SK-N-MC (cell line): ENCODE data around the gene PRKN.

Experiments
- DNase-seq: peaks from one replicate; pipeline ENCODE4 v3.0.0-alpha.2; 2011; ENCODE audit warnings: low read depth, low spot score
- H3K27ac ChIP-seq: fragments of 200-600 bp; sonication (generic); 2 replicates; pipeline ENCODE4 v1.5.1; 2016; ENCODE audit warnings: mixed run types
- H3K36me3 ChIP-seq: fragments of 200-600 bp; sonication (generic); 2 replicates; pipeline ENCODE4 v1.6.1; 2017; ENCODE audit warnings: antibody characterized with exemption, low read length, mixed read lengths; ENCODE audit not compliant: insufficient read depth
- H3K4me3 ChIP-seq: fragments of 200-600 bp; sonication (generic); 2 replicates; pipeline ENCODE4 v1.5.1; 2016
- H3K9ac ChIP-seq: fragments of 200-600 bp; sonication (generic); 2 replicates; pipeline ENCODE4 v1.8.0; 2017; ENCODE audit warnings: mixed run types, mixed read lengths; ENCODE audit not compliant: insufficient read length
- H3K9me3 ChIP-seq: fragments of 200-600 bp; sonication (generic); 2 replicates; pipeline ENCODE4 v1.6.1; 2017; ENCODE audit warnings: low read depth, mild to moderate bottlenecking, antibody characterized with exemption, low read length, moderate library complexity, mixed read lengths
- EZH2 ChIP-seq: fragments of 200-600 bp; sonication (generic); IDR thresholded peaks from one replicate; pipeline ENCODE4 v1.6.1; 2017; ENCODE audit warnings: antibody characterized with exemption
- FOXP2 ChIP-seq: optimal IDR thresholded peaks from 2 replicates; pipeline ENCODE3; 2011; ENCODE audit warnings: mild to moderate bottlenecking, moderate library complexity; ENCODE audit not compliant: insufficient read depth; ENCODE audit errors: extremely low read length, control extremely low read depth
- POLR2AphosphoS5 ChIP-seq: IDR thresholded peaks from 2 replicates; pipeline ENCODE4 v1.6.1; 2012; ENCODE audit warnings: mild to moderate bottlenecking, low read depth, low read length, borderline replicate concordance

PRKN gene

DNA sequence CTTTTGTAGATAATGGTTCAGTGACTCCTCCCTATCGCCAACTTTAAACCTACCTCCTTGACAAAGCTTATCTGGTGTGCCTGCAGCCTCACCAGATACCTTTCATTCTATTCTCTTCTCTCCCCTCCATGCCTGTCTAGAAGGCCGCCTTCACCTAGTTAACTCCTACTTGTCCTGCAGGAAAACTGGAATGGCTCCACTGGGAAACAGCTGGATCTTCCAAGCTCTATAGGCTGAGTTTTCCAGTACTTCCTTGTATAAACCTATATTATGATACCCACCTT, 6.2 kb downstream of the PRKN start:
- Histone ChIP-seq H3K4me3 (no peak overlapping the region), H3K9me3 (no peaks in the 10 kb centered on the region), H3K27ac (no peak overlapping the region), H3K36me3 (no peaks in the 10 kb centered on the region), H3K9ac (no peak overlapping the region)
- no peak for DNase-seq
- no peak for TF ChIP-seq FOXP2
- no peak for TF ChIP-seq POLR2AphosphoS5
- no peak for TF ChIP-seq EZH2

DNA sequence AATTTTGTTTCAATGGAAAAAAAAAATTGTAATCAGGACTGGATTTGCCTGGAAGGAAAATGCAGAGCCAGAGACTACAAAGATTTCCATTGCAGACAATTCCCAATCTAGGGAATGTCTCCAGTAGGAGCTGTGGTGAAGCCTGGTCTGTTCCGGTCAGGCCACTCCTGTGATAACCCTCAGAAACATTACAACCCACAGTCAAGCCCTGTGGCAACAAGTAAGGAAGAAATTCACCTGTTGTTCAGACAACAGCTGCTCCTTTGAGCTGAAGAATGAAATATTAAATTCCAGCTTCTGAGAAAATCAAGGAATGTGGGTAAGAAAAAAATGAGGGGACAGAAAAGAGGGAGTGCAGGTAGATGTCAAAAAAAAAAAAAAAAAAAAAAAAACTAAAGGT, 8.0 kb downstream of the PRKN start:
- Histone ChIP-seq H3K36me3 (no peaks in the 10 kb centered on the region), H3K27ac (no peak overlapping the region), H3K9ac (no peak overlapping the region), H3K9me3 (no peaks in the 10 kb centered on the region), H3K4me3 (no peak overlapping the region)
- TF ChIP-seq FOXP2 = no peak
- no peak for TF ChIP-seq POLR2AphosphoS5
- TF ChIP-seq EZH2 = no peak
- no peak for DNase-seq

DNA sequence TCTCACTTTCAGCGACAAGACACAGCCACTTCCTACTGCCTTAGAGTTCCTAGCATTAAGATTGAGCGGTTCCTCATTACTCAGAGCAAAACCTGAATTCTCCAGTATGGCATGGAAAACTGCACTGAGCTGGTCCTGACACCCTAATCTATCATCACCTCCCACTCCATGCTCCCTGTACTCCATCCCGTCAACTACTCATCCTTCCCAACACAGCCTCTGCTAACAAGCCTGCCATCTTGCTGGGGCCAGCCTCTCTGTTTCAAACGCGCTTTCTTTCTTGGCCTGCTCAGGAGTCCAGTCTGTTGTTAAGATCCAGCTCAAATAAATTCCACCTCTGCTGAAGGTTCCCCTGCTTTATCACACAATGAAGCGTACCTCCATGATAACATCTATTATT, 12.0 kb downstream of the PRKN start:
- no peak for DNase-seq
- Histone ChIP-seq H3K4me3 (no peak overlapping the region), H3K36me3 (no peaks in the 10 kb centered on the region), H3K9ac (no peak overlapping the region), H3K27ac (no peak overlapping the region), H3K9me3 (no peaks in the 10 kb centered on the region)
- TF ChIP-seq POLR2AphosphoS5 (no peak), EZH2 (no peak), FOXP2 (no peak)

DNA sequence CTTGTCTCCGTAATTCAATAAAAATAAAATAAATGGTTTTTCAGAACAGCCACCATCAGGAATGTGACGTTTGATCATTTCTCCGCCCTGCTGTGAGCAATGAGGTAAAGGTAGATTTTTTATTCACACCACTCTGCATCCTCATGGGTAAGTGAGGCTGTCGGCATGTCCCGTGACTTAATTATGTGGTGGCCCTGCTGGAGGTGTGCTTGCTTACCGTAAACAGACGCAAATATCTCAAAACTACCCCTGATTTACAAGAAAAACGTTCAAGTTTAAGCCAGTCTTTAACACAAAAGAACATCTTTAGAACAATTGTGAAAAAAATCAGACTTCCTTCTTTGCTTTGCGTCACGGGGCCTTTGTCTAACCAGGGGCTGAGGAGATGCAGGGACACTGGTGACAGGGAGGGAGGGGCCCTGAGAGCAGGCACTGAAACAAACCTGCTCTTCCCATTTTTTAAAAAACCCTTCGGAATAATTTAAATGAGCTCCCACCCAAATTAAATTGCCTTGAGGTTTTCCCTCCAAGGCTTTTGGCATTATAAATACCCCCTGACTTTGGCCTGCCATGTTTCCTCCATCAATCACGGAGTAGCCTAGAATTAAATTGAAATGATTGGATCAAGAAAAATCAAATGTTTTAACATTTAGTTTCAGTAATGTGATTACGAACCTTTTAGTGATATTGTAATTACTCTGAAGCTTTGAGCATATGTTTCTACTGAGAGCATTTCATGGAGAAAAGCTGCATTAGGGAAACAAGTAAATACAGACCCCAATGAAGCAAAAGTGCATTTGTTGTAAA, 13.4 kb downstream of the PRKN start:
- Histone ChIP-seq H3K36me3 (no peaks in the 10 kb centered on the region), H3K9me3 (no peaks in the 10 kb centered on the region), H3K9ac (no peak overlapping the region), H3K4me3 (no peak overlapping the region), H3K27ac (no peak overlapping the region)
- TF ChIP-seq FOXP2 (no peak), EZH2 (no peak), POLR2AphosphoS5 (no peak)
- DNase-seq = no peak

DNA sequence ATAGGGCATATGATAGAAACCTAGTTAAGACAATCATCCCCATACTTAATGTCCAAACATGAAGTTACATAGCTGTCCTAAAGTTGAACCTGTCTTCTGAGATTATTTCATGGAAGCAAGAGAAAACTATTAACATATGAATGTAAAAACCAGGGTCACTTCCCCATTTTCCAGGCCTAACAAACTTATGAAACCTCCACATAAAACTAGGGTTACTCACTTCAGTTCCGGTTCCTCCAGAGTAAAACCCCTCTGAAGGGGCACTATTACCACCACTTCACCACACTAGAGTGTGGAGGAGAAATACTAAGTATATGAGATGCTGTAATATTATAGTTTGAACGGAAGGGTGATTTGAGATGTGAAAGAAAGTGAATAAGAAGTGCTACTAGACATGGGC, 14.9 kb downstream of the PRKN start:
- no peak overlapping the region for H3K27ac ChIP-seq
- DNase-seq = no peak
- no peaks in the 10 kb centered on the region for H3K36me3 ChIP-seq
- H3K4me3 ChIP-seq = no peak overlapping the region
- no peaks in the 10 kb centered on the region for H3K9me3 ChIP-seq
- no peak for TF ChIP-seq EZH2
- no peak for TF ChIP-seq FOXP2
- no peak for TF ChIP-seq POLR2AphosphoS5
- no peak overlapping the region for H3K9ac ChIP-seq

DNA sequence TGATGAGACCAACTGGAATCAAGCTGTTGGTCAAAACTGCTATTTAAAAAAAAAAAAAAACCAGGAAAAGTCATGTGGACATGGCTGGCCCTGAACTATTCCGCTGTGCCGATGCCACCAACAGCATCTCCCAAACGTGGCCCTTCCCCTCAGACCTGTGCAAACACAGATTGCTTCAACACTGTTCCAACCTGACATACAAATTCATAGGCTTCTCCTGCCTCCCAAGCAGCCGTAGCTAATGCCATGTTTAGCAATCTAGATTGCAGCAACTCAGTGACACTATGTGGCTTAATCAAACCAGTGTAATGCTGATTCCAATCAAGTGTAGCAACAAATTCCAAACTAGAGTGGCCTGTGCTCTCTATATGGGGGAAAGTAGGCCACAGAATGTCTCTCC, 16.2 kb downstream of the PRKN start:
- H3K27ac ChIP-seq = no peak overlapping the region
- no peak for DNase-seq
- no peak overlapping the region for H3K4me3 ChIP-seq
- no peaks in the 10 kb centered on the region for H3K36me3 ChIP-seq
- no peaks in the 10 kb centered on the region for H3K9me3 ChIP-seq
- TF ChIP-seq POLR2AphosphoS5 (no peak), FOXP2 (no peak), EZH2 (no peak)
- H3K9ac ChIP-seq = no peak overlapping the region

DNA sequence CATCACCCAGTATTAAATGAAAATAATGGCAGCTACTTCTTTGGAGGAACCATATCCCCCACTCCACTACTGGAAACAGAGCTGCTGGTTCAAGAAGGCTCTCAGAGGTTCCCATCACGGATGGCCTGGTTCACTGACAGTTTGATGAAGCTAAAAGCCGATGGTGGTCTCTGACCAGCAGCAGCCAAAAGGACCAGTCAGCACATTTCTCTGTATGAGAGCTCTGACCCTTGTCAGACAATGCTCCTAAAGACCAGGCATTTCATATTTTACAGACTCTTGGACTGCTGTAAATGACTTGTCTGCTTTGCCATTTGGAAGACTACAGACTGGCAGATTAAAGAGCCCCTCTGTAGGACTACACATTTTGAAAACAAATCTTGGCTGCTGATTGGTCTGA, 16.6 kb downstream of the PRKN start:
- no peak for TF ChIP-seq POLR2AphosphoS5
- TF ChIP-seq FOXP2 = no peak
- no peak for TF ChIP-seq EZH2
- DNase-seq = no peak
- H3K9ac ChIP-seq = no peak overlapping the region
- H3K36me3 ChIP-seq = no peaks in the 10 kb centered on the region
- no peak overlapping the region for H3K27ac ChIP-seq
- no peaks in the 10 kb centered on the region for H3K9me3 ChIP-seq
- no peak overlapping the region for H3K4me3 ChIP-seq

DNA sequence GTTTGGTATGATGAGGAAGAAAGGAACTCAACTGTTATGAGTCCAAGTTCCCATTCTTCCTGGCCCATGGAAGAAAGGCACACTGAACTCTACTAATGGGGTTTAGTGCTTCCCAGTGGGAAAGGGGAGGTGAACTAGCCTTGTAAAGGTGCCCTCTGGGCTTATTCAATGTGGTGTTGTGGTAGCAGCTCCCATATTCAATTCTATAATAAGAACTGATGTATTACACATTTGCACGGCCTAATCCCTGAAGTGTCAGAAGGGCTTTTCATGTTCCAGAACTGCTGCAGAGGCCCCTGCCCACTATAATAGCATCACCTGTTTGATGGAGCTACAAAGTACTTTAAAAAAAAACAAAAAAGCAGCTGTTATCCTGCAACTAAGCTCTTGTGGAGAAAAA, 17.1 kb downstream of the PRKN start:
- Histone ChIP-seq H3K4me3 (no peak overlapping the region), H3K9ac (no peak overlapping the region), H3K27ac (no peak overlapping the region), H3K36me3 (no peaks in the 10 kb centered on the region), H3K9me3 (no peaks in the 10 kb centered on the region)
- TF ChIP-seq FOXP2 = no peak
- TF ChIP-seq EZH2 = no peak
- no peak for TF ChIP-seq POLR2AphosphoS5
- no peak for DNase-seq

DNA sequence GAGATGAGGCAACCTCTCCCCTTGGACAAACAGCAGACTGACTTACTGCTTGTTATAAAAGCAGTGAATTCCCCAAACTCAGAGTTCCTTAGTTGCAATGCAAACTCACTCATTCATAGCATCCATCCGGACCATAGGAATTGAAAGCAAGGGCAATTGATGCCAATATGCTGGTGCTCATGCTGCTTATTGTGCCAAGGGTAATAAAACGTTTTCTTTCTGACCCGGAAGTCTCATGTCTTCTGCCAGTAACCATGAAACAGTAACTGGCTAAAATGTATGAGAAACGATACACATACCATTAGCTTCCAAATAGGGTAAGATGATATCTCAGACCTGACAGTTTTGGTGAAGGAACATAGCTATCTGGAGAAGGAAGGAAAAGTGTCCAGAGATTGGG, 18.1 kb downstream of the PRKN start:
- TF ChIP-seq POLR2AphosphoS5 = no peak
- no peak for TF ChIP-seq FOXP2
- no peak for TF ChIP-seq EZH2
- H3K9ac ChIP-seq = no peak overlapping the region
- H3K36me3 ChIP-seq = no peaks in the 10 kb centered on the region
- DNase-seq = no peak
- no peak overlapping the region for H3K27ac ChIP-seq
- no peaks in the 10 kb centered on the region for H3K9me3 ChIP-seq
- H3K4me3 ChIP-seq = no peak overlapping the region

DNA sequence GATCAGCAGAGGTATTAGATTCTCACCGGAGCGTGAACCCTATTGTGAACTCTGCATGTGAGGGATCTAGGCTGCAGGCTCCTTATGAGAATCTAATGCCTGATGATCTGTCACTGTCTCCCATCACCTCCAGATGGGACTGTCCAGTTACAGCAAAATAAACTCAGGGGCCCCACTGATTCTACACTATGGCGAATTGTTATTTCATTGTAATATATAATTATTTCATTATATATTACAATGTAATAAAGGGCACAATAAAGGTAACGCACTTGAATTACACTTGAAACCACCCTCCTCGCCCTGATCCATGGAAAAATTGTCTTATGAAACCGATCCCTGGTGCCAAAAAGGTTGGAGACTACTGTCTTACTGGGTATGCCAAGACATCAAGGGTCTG, 18.6 kb downstream of the PRKN start:
- no peak for DNase-seq
- Histone ChIP-seq H3K9me3 (no peaks in the 10 kb centered on the region), H3K27ac (no peak overlapping the region), H3K4me3 (no peak overlapping the region), H3K36me3 (no peaks in the 10 kb centered on the region), H3K9ac (no peak overlapping the region)
- TF ChIP-seq EZH2 = no peak
- no peak for TF ChIP-seq FOXP2
- no peak for TF ChIP-seq POLR2AphosphoS5
